Measurements from ENCODE around the gene RLF.

RLF gene

GRCh38 chr1:40161125-40161887, at the start of gene RLF:
Gene RLF, plus strand, starts transcription at chr1:40161387. Its CDS starts 13 bp downstream, at chr1:40161400.
- peak; percentile 94 for DNase-seq (ENCODE audit: low read depth)

GRCh38 chr1:40114400-40114799, 46.8 kb upstream of the RLF start:
- DNase-seq (ENCODE audit: low read depth): no peak
- H3K4me3 ChIP-seq (ENCODE audit: low read depth, low read length): no peak overlapping the region
- TF ChIP-seq MAX (IDR thresholded peaks at IDR 0.05; ENCODE audit: low read depth, low read length) (no peak), CTCF (IDR thresholded peaks at IDR 0.05; ENCODE audit: low read depth, low read length) (no peak), POLR2A (IDR thresholded peaks at IDR 0.05; ENCODE audit: extremely low read depth, insufficient read length) (no peak), MYC (IDR thresholded peaks at IDR 0.05; ENCODE audit: low read depth, low read length) (no peak)

More at GRCh38 chr1:40161125-40161887, at the start of gene RLF:
- TF ChIP-seq CTCF (IDR thresholded peaks at IDR 0.05; ENCODE audit: low read depth, low read length) (no peak), POLR2A (IDR thresholded peaks at IDR 0.05; ENCODE audit: extremely low read depth, insufficient read length) (peak; percentile 83), MAX (IDR thresholded peaks at IDR 0.05; ENCODE audit: low read depth, low read length) (peak; percentile 97), MYC (IDR thresholded peaks at IDR 0.05; ENCODE audit: low read depth, low read length) (peak; percentile 91)
- H3K4me3 ChIP-seq (ENCODE audit: low read depth, low read length): peak within 1 kb of the TSS; percentile 98

- no peak for DNase-seq (ENCODE audit: low read depth)
- H3K4me3 ChIP-seq (ENCODE audit: low read depth, low read length): no peak overlapping the region
- TF ChIP-seq CTCF (IDR thresholded peaks at IDR 0.05; ENCODE audit: low read depth, low read length): no peak
- TF ChIP-seq POLR2A (IDR thresholded peaks at IDR 0.05; ENCODE audit: extremely low read depth, insufficient read length): no peak
- TF ChIP-seq MAX (IDR thresholded peaks at IDR 0.05; ENCODE audit: low read depth, low read length): no peak
- no peak for TF ChIP-seq MYC (IDR thresholded peaks at IDR 0.05; ENCODE audit: low read depth, low read length)
Measured at GRCh38 chr1:40120128-40120527, 41.1 kb upstream of the RLF start.

- no peak for DNase-seq (ENCODE audit: low read depth)
- no peak overlapping the region for H3K4me3 ChIP-seq (ENCODE audit: low read depth, low read length)
- no peak for TF ChIP-seq MYC (IDR thresholded peaks at IDR 0.05; ENCODE audit: low read depth, low read length)
- no peak for TF ChIP-seq POLR2A (IDR thresholded peaks at IDR 0.05; ENCODE audit: extremely low read depth, insufficient read length)
- TF ChIP-seq MAX (IDR thresholded peaks at IDR 0.05; ENCODE audit: low read depth, low read length): no peak
- TF ChIP-seq CTCF (IDR thresholded peaks at IDR 0.05; ENCODE audit: low read depth, low read length): no peak
Measured at GRCh38 chr1:40122855-40123254, 38.3 kb upstream of the RLF start.

GRCh38 chr1:40130892-40131291, 30.3 kb upstream of the RLF start:
- TF ChIP-seq CTCF (IDR thresholded peaks at IDR 0.05; ENCODE audit: low read depth, low read length): no peak
- TF ChIP-seq MYC (IDR thresholded peaks at IDR 0.05; ENCODE audit: low read depth, low read length): peak; percentile 94
- TF ChIP-seq POLR2A (IDR thresholded peaks at IDR 0.05; ENCODE audit: extremely low read depth, insufficient read length): no peak
- TF ChIP-seq MAX (IDR thresholded peaks at IDR 0.05; ENCODE audit: low read depth, low read length): peak; percentile 94
- DNase-seq (ENCODE audit: low read depth): peak; percentile 91
- no peak overlapping the region for H3K4me3 ChIP-seq (ENCODE audit: low read depth, low read length)
